Loucy (cell line): ENCODE data around the gene DERL2.
A peak's percentile ranks its signal among the peaks of the same experiment; 100 is the strongest.

Experiments used
- H2AFZ ChIP-seq: fragments of 200-600 bp; sonication (generic); 2 replicates; pipeline ENCODE4 v1.6.0; 2016; ENCODE audit warnings: antibody characterized with exemption, mild to moderate bottlenecking, low read length, moderate library complexity
- H3F3A ChIP-seq: fragments of 200-600 bp; 2 replicates; pipeline ENCODE4 v1.6.0; 2016; ENCODE audit warnings: antibody characterized with exemption, low read depth, mild to moderate bottlenecking
- H3K27me3 ChIP-seq: fragments of 200-600 bp; sonication (generic); 2 replicates; pipeline ENCODE4 v1.6.1; 2014; ENCODE audit warnings: low read length, mild to moderate bottlenecking; ENCODE audit not compliant: insufficient read depth, poor library complexity, severe bottlenecking
- H3K36me3 ChIP-seq: fragments of 200-600 bp; sonication (generic); 2 replicates; pipeline ENCODE4 v1.6.1; 2016; ENCODE audit warnings: low read length; ENCODE audit not compliant: insufficient read depth
- H3K4me1 ChIP-seq: fragments of 200-600 bp; sonication (generic); 2 replicates; pipeline ENCODE4 v1.5.1; 2014; ENCODE audit warnings: low read length, mild to moderate bottlenecking; ENCODE audit not compliant: insufficient read depth, poor library complexity, severe bottlenecking
- H3K4me2 ChIP-seq: fragments of 200-600 bp; sonication (generic); 2 replicates; pipeline ENCODE4 v1.6.0; 2014; ENCODE audit warnings: antibody characterized with exemption, low read length, low read depth, mild to moderate bottlenecking; ENCODE audit not compliant: poor library complexity, severe bottlenecking
- H3K4me3 ChIP-seq: fragments of 200-600 bp; sonication (generic); 2 replicates; pipeline ENCODE4 v1.5.1; 2014; ENCODE audit warnings: low read length, mild to moderate bottlenecking, mixed read lengths; ENCODE audit not compliant: poor library complexity, severe bottlenecking
- H3K79me2 ChIP-seq: fragments of 200-600 bp; sonication (generic); 2 replicates; pipeline ENCODE4 v1.6.1; 2014; ENCODE audit warnings: low read length; ENCODE audit not compliant: insufficient read depth
- H3K9ac ChIP-seq: fragments of 200-600 bp; sonication (generic); 2 replicates; pipeline ENCODE4 v1.6.0; 2014; ENCODE audit warnings: mild to moderate bottlenecking, low read depth, low read length, moderate library complexity; ENCODE audit not compliant: poor library complexity, severe bottlenecking
- H3K9me2 ChIP-seq: fragments of 200-600 bp; sonication (generic); replicated peaks from 2 replicates; pipeline ENCODE4 v1.6.1; 2016; ENCODE audit warnings: low read depth, low read length, mixed read lengths
- H3K9me3 ChIP-seq: fragments of 200-600 bp; sonication (generic); 2 replicates; pipeline ENCODE4 v1.6.1; 2014; ENCODE audit warnings: mild to moderate bottlenecking, antibody characterized with exemption, low read length, low read depth; ENCODE audit not compliant: insufficient read depth
- H4K20me1 ChIP-seq: fragments of 200-600 bp; sonication (generic); 2 replicates; pipeline ENCODE4 v1.6.0; 2014; ENCODE audit warnings: antibody characterized with exemption, low read length, mild to moderate bottlenecking; ENCODE audit not compliant: insufficient read depth, poor library complexity, severe bottlenecking
- EZH2phosphoT487 ChIP-seq: fragments of 200-600 bp; IDR thresholded peaks from 2 replicates; pipeline ENCODE4 v1.6.1; 2018; ENCODE audit warnings: antibody characterized with exemption, mild to moderate bottlenecking, moderate library complexity, borderline replicate concordance
- TF ChIP-seq, protein P1 (sequence below): fragments of 200-600 bp; sonication (generic); conservative IDR thresholded peaks from 2 replicates; pipeline ENCODE4 v1.5.1; 2014; ENCODE audit warnings: mild to moderate bottlenecking, antibody characterized with exemption, low read length

Gene DERL2

DNA sequence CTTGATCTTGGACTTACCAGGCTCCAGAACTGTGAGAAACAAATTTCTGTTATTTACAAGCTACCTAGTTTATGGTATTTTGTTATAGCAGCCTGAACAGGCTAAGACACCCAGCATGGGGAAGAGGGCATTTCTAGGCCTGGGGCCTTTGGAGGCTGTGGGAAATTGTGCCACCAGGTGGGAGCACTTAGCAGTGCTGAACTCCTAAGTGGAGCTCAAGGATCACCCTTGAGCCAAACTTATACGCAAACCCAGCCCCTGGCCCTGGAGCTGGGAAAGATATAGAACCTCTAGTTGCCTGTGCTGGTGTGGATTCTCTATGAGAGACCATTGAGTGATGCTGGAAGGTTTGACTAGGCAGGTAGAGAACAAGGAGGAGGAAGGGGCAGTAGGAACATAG is 36.5 kb upstream of the DERL2 start:
- Histone ChIP-seq H3K79me2 (no peaks in the 10 kb centered on the region), H3K27me3 (no peaks in the 10 kb centered on the region), H3F3A (no peaks in the 10 kb centered on the region), H3K4me2 (no peak overlapping the region), H3K4me3 (no peak overlapping the region), H2AFZ (no peak overlapping the region), H3K9me2 (no peaks in the 10 kb centered on the region), H3K9ac (no peak overlapping the region), H3K4me1 (peaks cover 15% of the 10 kb centered on the region), H3K9me3 (no peaks in the 10 kb centered on the region), H3K36me3 (no peaks in the 10 kb centered on the region), H4K20me1 (no peaks in the 10 kb centered on the region)
- TF ChIP-seq EZH2phosphoT487 = no peak
- TF ChIP-seq, protein P1, sequence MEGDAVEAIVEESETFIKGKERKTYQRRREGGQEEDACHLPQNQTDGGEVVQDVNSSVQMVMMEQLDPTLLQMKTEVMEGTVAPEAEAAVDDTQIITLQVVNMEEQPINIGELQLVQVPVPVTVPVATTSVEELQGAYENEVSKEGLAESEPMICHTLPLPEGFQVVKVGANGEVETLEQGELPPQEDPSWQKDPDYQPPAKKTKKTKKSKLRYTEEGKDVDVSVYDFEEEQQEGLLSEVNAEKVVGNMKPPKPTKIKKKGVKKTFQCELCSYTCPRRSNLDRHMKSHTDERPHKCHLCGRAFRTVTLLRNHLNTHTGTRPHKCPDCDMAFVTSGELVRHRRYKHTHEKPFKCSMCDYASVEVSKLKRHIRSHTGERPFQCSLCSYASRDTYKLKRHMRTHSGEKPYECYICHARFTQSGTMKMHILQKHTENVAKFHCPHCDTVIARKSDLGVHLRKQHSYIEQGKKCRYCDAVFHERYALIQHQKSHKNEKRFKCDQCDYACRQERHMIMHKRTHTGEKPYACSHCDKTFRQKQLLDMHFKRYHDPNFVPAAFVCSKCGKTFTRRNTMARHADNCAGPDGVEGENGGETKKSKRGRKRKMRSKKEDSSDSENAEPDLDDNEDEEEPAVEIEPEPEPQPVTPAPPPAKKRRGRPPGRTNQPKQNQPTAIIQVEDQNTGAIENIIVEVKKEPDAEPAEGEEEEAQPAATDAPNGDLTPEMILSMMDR = peak; percentile 39

DNA sequence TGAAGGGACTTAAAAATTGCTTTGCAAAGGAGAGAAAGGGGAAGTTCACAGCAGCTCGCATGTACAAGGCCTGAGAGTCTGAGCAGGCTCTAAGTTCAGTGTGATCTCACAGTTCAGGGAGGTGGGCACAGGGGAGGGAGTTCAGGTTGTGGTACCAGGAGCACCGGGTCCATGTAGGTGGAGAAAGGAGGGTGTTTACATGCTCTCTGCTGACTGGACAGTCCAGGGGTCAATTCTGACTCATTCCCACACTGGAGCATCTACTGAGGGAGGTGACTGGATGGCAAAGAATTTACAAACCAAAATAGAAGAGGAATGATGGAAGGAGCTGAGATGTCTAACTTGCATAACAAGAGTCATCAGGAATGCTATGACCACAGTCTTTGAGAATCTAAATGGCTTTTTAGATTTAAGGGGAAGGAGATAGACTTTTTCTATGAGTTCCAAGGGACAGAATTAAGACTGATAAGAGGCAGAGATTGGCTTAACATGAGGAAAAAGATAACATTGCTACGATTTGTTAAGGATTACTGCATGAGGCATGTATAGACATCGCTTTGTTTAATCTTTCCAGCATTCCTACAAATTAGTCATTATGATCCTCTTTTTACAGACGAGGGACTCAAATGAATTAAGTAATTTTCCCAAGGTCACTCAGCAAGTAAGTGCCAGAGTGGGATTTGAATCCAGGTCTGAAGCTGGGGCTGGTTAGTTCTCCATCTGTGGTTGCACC is 30.2 kb upstream of the DERL2 start:
- TF ChIP-seq, protein P1 = no peak
- TF ChIP-seq EZH2phosphoT487 = no peak
- Histone ChIP-seq H2AFZ (no peak overlapping the region), H3K4me2 (no peak overlapping the region)

DNA sequence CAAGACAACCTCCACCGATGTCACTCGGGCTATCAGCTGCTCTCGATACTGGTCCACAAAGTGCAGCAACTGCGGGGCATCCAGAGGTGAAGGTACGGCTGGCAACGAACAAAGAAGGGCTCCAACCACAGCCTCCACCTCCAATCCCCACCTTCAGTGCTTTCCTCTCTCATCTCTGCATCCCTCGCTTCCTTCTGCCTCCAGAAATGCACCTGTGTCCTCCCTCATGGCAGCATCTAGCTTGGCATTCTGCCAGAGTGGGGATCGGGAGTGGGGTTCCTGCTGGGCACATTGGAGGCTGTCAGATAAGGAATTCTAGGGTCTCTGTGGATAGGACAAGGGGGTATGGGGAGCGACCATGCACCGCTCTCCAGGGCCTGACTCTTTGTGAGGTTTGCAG is 29.0 kb upstream of the DERL2 start:
- Histone ChIP-seq H3K36me3 (no peaks in the 10 kb centered on the region), H2AFZ (no peak overlapping the region), H3K79me2 (no peaks in the 10 kb centered on the region), H3K9ac (no peak overlapping the region), H4K20me1 (no peaks in the 10 kb centered on the region), H3K4me3 (no peak overlapping the region), H3K4me1 (peaks cover 22% of the 10 kb centered on the region), H3K4me2 (no peak overlapping the region), H3F3A (no peaks in the 10 kb centered on the region), H3K9me2 (no peaks in the 10 kb centered on the region), H3K27me3 (no peaks in the 10 kb centered on the region), H3K9me3 (no peaks in the 10 kb centered on the region)
- TF ChIP-seq EZH2phosphoT487 = no peak
- TF ChIP-seq, protein P1 = no peak

More for the DNA sequence above, 30.2 kb upstream of the DERL2 start:
- Histone ChIP-seq H4K20me1 (no peaks in the 10 kb centered on the region), H3K4me1 (peaks cover 22% of the 10 kb centered on the region), H3K4me3 (no peak overlapping the region), H3K9me2 (no peaks in the 10 kb centered on the region), H3K27me3 (no peaks in the 10 kb centered on the region), H3K36me3 (no peaks in the 10 kb centered on the region), H3K79me2 (no peaks in the 10 kb centered on the region), H3K9me3 (no peaks in the 10 kb centered on the region), H3K9ac (no peak overlapping the region), H3F3A (no peaks in the 10 kb centered on the region)
